ELF-1 (cell line): ENCODE data around the gene MAPKBP1.
A peak's percentile ranks its signal among the peaks of the same experiment; 100 is the strongest.
"Not testable (repeated sequence)": the region's sequence is repeated elsewhere in the genome, so short reads cannot be mapped to it uniquely, and the experiment has no call there.

Experiments
- DNase-seq: peaks from one replicate; pipeline ENCODE4 v3.0.0-alpha.2; 2016; ENCODE audit warnings: low read depth, low spot score

The MAPKBP1 gene

GRCh38 chr15:41774062-41774881 is at the start of gene MAPKBP1:
TSS of gene MAPKBP1 (plus strand) at chr15:41774484. CDS start at chr15:41775276, 792 bp downstream.
- DNase-seq, result peak; percentile 100

GRCh38 chr15:41727143-41727542 is 47.1 kb upstream of the MAPKBP1 start:
- DNase-seq, result no peak

DNA sequence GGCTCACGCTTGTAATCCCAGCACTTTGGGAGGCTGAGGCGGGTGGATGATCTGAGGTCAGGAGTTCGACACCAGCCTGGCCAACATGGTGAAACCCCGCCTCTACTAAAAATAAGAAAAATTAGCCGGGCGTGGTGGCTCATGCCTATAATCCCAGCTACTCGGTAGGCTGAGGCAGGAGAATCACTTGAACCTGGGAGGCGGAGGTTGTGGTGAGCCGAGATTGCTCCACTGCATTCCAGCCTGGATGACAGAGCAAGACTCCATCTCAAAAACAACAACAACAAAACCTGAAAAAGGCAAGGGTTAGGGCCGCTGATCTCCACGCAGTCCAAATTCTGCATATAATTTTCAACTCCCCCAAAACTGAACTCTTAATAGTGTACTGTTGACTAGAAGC is 46.2 kb upstream of the MAPKBP1 start:
- not testable (repeated sequence) for DNase-seq

GRCh38 chr15:41730543-41730942 is 43.7 kb upstream of the MAPKBP1 start:
- no peak for DNase-seq

GRCh38 chr15:41732483-41732882 is 41.8 kb upstream of the MAPKBP1 start:
- no peak for DNase-seq

- DNase-seq, result no peak
Observed at GRCh38 chr15:41734079-41734478, 40.2 kb upstream of the MAPKBP1 start.

DNA sequence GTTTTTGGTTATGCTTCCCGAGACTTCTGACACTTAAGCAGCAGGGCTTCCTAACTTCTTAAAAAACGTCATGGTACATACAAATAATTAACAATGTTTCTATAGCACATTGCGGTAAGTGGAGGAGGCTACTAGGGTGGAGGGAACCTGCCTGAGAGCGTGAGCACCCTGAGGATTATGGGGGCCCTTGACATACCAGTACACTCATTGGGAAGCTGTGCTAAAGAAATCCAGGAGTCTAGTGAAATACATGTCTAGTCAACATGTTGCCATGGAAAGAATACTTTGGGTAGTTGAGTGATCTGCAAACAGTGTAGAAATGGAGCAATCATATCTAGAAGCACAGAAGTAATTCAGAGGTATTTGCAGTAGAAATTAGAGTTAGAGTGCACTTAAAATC is 39.2 kb upstream of the MAPKBP1 start:
- DNase-seq, result no peak

GRCh38 chr15:41735492-41735891 is 38.8 kb upstream of the MAPKBP1 start:
- not testable (repeated sequence) for DNase-seq

DNA sequence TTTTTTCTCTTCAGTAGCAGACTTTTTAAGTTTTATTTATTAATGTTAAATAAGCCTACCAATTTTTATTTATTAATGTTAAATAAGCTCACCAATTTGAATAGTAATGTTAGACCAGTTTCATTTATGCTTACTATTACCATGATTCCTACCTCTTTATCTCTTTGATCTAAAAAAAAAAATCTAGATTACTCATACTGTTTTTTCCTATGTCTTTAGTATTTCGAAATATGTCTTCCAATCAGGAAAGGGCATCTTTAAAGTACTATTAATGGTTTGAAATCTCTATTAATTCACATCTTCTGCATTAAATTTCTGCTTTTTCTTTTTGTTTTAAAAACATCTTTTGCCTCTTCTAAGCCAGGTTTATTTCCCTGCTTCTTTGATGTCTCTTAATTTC is 27.5 kb upstream of the MAPKBP1 start:
- no peak for DNase-seq

DNA sequence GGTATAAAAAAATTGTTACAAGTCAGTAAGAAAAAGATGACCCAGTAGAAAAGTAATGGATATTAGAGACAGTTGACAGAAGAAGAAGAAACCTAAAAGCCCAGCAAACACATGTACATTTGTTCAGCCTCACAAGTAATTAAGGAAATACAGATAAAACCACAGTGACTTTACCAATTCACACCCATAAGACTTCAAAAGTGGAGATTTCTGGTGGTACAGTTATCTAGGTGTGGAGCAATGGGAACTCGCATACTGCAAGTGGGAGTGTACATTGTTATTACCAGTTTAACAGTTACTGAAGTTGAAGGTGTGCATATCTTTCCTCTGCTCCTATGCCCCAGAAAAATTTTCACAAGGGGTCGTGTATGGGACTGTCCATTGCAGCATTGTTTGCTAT is 18.1 kb upstream of the MAPKBP1 start:
- DNase-seq, result no peak

DNA sequence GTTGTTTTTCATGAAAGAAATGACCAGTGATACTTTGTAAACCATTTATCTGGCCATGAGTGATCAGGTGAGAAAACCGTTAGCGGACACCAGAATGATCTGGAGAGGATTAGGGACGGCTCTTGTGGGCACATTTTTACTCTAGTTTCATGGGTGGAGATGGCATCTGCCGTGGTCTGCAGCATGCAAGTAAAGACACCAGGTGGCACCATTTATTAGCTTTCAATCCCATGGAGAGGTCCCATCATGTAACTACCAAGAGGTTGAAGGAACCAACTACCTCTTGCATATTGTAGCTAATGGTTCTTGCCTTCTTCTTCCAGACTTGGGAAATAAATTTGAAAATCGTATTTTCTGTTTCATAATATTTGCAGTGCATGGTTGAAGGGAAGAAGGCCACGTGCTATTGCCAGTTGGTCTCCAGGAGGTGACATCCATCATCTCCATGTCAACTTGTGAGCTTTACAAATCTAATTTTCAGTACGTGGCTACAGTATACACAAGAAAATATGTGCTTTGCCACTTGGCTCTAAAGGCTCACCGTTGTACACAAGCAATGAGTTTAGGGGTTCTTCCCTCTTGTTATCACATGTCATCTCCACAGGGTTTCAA is 1.5 kb upstream of the MAPKBP1 start:
- DNase-seq, result peak; percentile 76

GRCh38 chr15:41773332-41773728 is 954 bp upstream of the MAPKBP1 start:
- no peak for DNase-seq

DNA sequence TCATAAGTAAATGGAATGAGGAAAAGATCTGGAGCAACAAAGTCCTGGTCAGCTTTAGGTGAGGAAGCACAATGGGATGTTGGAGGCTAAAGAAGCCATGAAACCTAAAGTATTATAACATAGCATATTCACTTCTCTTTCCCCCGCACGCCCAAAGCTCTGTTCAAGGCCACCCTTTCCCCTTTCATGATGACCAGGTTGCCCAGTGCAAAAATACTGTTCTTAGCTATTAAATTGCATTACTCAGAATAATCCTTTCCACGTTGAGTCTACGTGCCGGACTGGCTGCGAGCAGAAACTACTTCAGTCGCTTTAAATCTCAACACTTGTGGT is 589 bp upstream of the MAPKBP1 start:
- DNase-seq, result no peak

- DNase-seq, result no peak
Observed at GRCh38 chr15:41774882-41775417, 666 bp downstream of the MAPKBP1 start.

DNA sequence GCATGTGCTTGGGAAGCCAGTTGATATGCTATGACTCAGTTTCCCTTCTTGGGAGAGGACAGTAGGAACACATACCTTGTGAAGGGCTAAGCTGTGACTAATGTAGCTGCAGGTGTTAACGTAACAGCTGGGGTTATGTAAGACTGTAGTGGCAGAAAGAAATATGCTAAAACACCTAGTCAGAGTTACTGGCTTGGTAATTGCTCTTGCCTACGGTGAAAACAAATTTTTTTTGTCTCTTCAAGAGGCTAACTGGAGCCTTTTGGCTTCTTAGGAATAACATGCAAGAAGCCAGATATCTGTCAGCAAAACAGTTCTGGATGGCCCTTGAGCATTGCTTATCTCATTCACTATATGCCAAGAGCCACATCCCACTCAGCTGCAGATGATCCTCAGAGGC is 1.4 kb downstream of the MAPKBP1 start:
- DNase-seq, result no peak

DNA sequence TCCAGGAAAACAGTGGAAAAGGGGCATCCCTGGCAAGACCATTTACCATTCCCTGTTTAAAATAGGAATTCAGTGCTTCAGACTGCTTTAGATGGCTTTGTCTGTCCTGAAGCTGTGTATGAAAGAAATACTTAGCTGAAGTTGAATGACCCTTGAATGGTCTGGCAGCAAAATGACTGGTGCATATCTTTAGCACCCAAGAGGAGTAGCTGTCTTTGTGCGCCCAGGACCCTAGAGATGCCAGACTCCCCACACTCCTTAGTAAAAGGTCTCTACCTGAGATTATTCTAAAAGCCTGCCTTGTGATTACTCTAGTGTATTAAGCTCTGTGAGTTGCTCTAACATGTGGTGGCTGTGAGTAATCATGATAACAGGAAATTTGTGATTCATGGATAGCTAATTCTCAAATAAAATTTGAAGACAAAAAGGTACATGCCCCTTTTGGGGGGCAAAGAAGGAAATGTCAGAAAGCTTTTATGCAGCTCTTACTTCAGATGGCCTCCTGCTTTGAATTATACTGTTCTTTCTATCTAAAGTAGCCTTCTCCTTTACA is 3.2 kb downstream of the MAPKBP1 start:
- DNase-seq, result no peak

DNA sequence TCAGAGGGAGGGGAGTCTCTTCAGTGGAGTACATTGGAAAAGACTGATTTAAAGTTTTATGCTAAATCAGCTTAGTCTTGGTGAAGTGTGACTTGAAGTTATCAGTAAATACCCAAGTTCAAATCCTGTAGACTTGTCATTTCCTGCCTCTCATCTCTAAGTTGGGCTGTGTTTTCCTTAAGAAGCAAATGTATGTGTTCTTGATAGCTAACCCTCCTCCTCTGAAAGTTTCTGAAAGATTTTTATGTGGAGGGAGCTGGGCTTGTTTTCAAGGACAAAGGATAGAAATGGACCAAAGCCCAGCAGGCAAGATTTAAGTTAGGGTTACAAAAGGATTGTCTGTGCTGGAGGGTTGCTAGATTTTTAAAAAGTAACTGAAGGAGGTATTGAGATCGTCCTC is 4.2 kb downstream of the MAPKBP1 start:
- DNase-seq, result no peak

DNA sequence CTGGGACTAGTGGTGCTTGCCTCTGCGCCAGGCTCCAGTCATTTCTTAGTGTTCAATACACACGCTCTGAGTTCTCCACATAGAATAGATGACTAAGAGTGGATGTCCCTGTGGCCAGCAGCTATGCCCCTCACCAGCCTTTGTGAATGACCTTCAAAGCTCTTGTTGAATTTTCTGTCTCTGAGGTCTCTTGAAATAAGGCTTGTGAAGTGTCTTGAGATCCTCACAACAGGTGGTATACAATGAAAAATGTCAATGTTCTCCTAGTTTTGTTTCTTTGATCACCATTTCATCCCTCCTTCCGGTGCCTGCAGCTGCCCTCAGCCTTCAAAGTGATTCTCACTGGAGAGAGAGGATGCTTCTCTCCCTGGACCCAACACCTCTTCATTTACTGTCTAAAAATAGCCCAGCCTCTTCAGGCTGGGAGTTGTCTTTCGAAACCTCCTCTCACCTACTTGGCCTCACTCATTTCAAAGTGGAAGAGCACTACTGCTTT is 5.4 kb downstream of the MAPKBP1 start:
- no peak for DNase-seq

DNA sequence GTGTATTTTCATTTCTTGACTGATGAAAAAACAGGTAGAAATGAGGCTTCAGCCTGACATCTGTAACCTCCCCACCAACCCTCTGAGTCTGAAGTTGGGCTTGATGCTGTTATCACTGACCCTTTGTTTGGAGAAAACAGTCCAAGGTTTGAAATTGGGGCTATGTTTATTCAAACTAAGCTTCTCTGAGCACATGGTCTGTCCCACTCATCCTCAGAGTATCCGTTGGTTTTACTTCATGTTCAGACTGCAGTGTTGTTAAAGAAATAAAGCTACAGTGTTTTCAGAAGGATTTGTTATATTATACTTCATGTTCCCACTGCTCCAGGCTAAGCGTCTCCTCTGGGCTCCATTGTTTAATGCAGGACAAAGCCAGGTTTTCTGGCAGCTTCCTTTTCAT is 6.0 kb downstream of the MAPKBP1 start:
- DNase-seq, result no peak

GRCh38 chr15:41780727-41781126 is 6.4 kb downstream of the MAPKBP1 start:
- no peak for DNase-seq

DNA sequence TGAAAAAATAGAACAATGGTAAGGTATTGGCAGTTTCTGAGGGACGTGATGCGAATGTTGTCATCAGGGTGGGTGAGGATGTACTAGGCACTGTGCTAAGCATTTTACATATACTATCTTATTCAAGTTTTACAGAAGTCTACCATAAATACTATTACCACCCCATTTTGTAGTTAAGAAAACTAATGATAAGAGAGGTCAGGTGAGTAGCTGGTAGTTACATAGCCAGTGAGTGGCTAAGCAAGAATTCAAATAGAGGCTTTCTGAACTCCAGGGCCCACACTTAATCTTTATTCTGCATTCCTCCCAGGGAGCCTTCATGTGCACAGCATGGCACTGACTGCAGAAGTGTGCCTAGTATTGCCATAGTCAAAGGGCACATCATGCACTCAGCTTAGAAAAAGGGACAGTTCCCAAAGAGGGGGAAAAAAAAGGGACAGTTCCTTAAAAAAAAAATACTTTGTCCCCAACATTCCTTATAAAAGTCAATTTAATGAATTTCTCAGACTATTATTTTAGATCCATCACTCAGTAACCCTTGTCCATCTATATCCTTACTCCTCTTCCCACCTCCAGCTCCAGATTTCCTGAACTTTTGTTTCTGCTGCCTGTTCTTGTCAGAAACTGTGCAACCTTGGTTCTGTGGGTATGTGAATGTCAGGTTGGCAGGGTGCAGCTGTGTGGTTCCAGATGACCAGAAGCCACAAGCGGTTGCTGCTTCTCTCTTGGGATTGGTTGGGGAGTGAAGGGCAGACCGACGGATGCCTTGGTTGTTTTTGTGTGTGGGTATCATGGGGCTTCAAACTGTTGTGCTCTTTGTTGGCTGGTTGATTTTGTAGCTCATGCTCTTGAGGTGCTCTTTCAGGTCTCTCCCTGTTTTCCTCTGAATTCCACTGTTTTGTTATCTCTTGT is 8.3 kb downstream of the MAPKBP1 start:
- DNase-seq, result no peak

- DNase-seq, result no peak
Observed at GRCh38 chr15:41783296-41783695, 9.0 kb downstream of the MAPKBP1 start.
